Parathyroid adenoma (tissue), 2 donors: ENCODE data around the gene HHATL.

Source experiments
- H2AFZ ChIP-seq: fragments of 300-600 bp; sonication (generic); one replicate; pipeline ENCODE4 v1.7.0; 2017; ENCODE audit warnings: antibody characterized with exemption, mild to moderate bottlenecking
- H3K27ac ChIP-seq: fragments of 300-600 bp; sonication (generic); one replicate; pipeline ENCODE4 v1.7.0; 2017
- H3K27me3 ChIP-seq: fragments of 300-600 bp; sonication (generic); one replicate; pipeline ENCODE4 v1.7.0; 2017; ENCODE audit warnings: low read length; ENCODE audit not compliant: control insufficient read depth, insufficient read depth
- H3K36me3 ChIP-seq: fragments of 300-600 bp; sonication (generic); one replicate; pipeline ENCODE4 v1.7.0; 2017; ENCODE audit warnings: low read length; ENCODE audit not compliant: control insufficient read depth, insufficient read depth
- H3K4me1 ChIP-seq: fragments of 300-600 bp; sonication (generic); one replicate; pipeline ENCODE4 v1.7.0; 2017; ENCODE audit warnings: control low read depth
- H3K4me2 ChIP-seq: fragments of 300-600 bp; sonication (generic); one replicate; pipeline ENCODE4 v1.7.0; 2017; ENCODE audit warnings: low read length
- H3K4me3 ChIP-seq: fragments of 300-600 bp; sonication (generic); one replicate; pipeline ENCODE4 v1.7.0; 2017; ENCODE audit warnings: low read depth, low read length
- H3K79me2 ChIP-seq: fragments of 300-600 bp; sonication (generic); one replicate; pipeline ENCODE4 v1.7.0; 2017; ENCODE audit warnings: control low read depth
- H3K9ac ChIP-seq: fragments of 300-600 bp; sonication (generic); one replicate; pipeline ENCODE4 v1.7.0; 2017; ENCODE audit warnings: mild to moderate bottlenecking
- H3K9me3 ChIP-seq: fragments of 300-600 bp; sonication (generic); one replicate; pipeline ENCODE4 v1.7.0; 2017; ENCODE audit warnings: low read length; ENCODE audit not compliant: control insufficient read depth
- TF ChIP-seq, protein P1 (sequence below): fragments of 300-600 bp; sonication (generic); IDR thresholded peaks from one replicate; pipeline ENCODE4 v1.7.0; 2017; ENCODE audit warnings: antibody characterized with exemption, mild to moderate bottlenecking
- donor health status: primary hyperparathyroidism.

The HHATL gene

DNA sequence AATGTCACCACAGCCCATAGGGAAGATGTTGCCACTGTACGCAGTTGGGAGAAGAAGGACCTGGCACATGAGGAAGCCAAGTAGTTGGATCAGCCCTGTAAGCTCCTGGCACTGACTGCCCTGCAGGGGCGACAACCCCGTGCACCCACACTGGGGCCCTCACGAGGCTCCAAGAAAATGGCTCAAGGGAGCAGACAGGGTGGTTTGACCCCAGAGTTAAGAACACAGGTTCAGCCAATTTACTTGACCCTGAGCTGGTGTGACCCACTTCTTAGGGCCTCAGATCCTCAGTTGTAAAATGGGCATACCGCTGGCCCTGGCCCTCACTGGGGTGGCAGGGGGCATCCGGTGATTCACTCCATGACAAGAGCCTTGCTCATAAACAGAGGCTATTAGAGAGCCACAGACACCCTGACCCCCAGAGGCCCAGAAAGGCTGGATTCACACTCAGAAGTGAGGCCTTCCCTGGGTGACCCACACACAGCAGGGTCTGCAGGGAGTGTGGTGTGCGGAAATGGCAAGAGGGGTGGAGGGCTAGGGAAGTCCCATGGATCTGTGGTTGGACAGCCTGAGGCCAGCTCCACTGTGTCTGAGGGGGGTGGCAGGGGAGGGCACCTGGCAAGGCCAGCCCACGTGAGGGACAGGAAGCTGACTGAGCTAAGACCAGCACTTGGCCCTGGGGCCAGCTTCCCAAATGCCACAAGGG, 1.7 kb upstream of the HHATL start:
- Histone ChIP-seq H2AFZ (no peak overlapping the region), H3K9ac (no peak overlapping the region)

GRCh38 chr3:42703695-42704025, 1.1 kb upstream of the HHATL start:
- peaks cover 3% of the 10 kb centered on the region for H3K79me2 ChIP-seq
- no peaks in the 10 kb centered on the region for H3K9me3 ChIP-seq
- no peaks in the 10 kb centered on the region for H3K36me3 ChIP-seq
- H3K27me3 ChIP-seq: no peaks in the 10 kb centered on the region
- H3K4me1 ChIP-seq: peaks cover 19% of the 10 kb centered on the region
- no peak overlapping the region for H3K4me3 ChIP-seq
- peak overlapping the region; percentile 97 for H3K27ac ChIP-seq
- no peak overlapping the region for H3K9ac ChIP-seq
- no peak overlapping the region for H3K4me2 ChIP-seq
- TF ChIP-seq, protein P1, sequence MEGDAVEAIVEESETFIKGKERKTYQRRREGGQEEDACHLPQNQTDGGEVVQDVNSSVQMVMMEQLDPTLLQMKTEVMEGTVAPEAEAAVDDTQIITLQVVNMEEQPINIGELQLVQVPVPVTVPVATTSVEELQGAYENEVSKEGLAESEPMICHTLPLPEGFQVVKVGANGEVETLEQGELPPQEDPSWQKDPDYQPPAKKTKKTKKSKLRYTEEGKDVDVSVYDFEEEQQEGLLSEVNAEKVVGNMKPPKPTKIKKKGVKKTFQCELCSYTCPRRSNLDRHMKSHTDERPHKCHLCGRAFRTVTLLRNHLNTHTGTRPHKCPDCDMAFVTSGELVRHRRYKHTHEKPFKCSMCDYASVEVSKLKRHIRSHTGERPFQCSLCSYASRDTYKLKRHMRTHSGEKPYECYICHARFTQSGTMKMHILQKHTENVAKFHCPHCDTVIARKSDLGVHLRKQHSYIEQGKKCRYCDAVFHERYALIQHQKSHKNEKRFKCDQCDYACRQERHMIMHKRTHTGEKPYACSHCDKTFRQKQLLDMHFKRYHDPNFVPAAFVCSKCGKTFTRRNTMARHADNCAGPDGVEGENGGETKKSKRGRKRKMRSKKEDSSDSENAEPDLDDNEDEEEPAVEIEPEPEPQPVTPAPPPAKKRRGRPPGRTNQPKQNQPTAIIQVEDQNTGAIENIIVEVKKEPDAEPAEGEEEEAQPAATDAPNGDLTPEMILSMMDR: no peak
- H2AFZ ChIP-seq: peak overlapping the region; percentile 83

More for the DNA sequence above, 1.7 kb upstream of the HHATL start:
- no peaks in the 10 kb centered on the region for H3K27me3 ChIP-seq
- no peaks in the 10 kb centered on the region for H3K9me3 ChIP-seq
- no peak overlapping the region for H3K4me3 ChIP-seq
- TF ChIP-seq, protein P1: no peak
- H3K4me2 ChIP-seq: no peak overlapping the region
- no peaks in the 10 kb centered on the region for H3K36me3 ChIP-seq
- peaks cover 3% of the 10 kb centered on the region for H3K79me2 ChIP-seq
- peaks cover 16% of the 10 kb centered on the region for H3K4me1 ChIP-seq
- peak overlapping the region; percentile 97 for H3K27ac ChIP-seq

DNA sequence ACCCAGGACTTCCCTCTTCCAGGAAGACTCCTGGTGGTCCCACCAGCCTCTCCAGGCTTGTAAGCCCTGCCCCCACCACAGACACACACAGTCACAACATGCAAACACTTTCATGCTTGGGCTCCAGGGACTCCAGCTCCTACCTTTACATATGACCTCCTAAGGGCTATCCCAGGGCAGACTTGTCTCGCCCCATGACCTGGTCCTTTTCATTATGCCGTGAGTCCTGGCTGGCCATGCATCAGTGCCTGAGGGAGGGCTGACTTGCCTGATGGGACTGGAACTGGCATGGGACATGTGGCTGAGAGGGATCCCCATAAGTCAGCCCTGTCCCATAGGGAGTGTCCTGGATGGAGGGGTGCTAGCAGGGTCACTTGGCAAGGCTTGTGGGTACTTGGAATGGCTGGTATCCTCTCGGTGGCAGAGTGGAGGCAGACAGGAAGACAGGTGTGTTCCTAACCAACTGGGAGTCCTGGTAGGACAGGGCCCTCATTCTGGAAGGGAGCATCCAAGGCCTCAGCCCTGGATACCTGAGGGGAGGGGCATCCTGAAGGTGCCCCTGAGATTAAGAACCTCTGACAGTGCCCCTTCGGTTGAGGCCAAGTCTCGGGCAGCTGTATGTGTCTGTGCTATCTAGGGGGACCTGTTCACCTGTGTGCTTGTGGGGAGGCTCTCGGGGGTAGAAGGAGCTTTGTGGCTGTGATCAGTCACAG, 540 bp upstream of the HHATL start:
- Histone ChIP-seq H3K4me2 (no peak overlapping the region), H3K9me3 (no peaks in the 10 kb centered on the region), H3K27ac (peak overlapping the region; percentile 97), H3K27me3 (no peaks in the 10 kb centered on the region), H3K4me3 (no peak overlapping the region), H3K36me3 (no peaks in the 10 kb centered on the region), H3K79me2 (peaks cover 3% of the 10 kb centered on the region), H2AFZ (peak overlapping the region; percentile 83), H3K9ac (no peak overlapping the region), H3K4me1 (peaks cover 21% of the 10 kb centered on the region)
- TF ChIP-seq, protein P1: no peak

DNA sequence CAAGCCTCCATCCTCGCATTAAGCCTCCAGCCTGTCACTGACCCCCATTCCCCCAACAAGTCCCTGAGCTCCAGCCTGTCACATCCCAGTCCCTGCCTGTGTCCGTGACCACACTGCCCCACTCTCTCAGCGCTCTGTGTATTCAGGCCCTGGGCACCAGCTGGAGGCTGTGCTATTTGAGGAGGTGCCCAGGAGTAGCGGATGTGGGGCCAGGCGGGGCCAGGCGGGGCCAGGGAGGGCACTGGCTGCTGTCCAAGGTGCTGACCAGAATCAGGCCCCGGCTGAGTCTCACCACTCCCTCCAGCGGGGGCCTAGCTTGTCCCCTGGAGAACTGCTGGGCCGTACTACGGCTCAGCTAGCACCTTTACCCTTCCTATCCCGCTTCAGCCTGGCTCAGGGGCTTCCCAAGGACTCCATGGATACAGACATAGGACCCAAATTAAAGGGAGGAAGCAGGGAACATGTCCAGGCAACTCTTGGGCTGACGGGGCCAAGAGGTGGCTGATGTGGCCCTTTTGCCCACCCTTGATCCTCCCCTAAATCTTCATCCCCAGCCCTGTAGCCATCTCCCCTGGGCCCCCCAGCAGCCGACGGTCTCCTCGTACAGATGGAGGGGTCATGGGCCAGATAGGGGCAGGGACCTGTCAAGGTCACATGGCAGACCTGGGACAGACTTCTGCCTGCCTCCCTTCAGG, 1.1 kb downstream of the HHATL start:
- Histone ChIP-seq H3K27ac (peak overlapping the region; percentile 97), H3K9ac (peak overlapping the region; percentile 32)

More for the DNA sequence above, 1.1 kb downstream of the HHATL start:
- Histone ChIP-seq H2AFZ (peak overlapping the region; percentile 83), H3K4me2 (no peak overlapping the region), H3K79me2 (peaks cover 3% of the 10 kb centered on the region), H3K27me3 (no peaks in the 10 kb centered on the region), H3K36me3 (no peaks in the 10 kb centered on the region), H3K9me3 (no peaks in the 10 kb centered on the region), H3K4me3 (no peak overlapping the region), H3K4me1 (peaks cover 21% of the 10 kb centered on the region)
- TF ChIP-seq, protein P1: no peak
